Measurements from ENCODE around the gene TSPYL4. TPM values are rescaled to one million over a fixed set of nuclear protein-coding genes. Genes with fewer than 3 reads are reported as not detected.

Gene TSPYL4
- polyA plus RNA-seq, 5 donors, result 40.7 to 56.4 (median 47.4) TPM

Other genes with a start within 250 kb of the TSPYL4 start
- 1 to 10 TPM; 2.4 to 4.8 (median 4.4) TPM for gene FRK, start 193.2 kb downstream of the TSPYL4 start, polyA plus RNA-seq (ENCODE audit: insufficient read depth in 1 of 5, insufficient read length in 5 of 5, low replicate concordance in 1 of 5)
- 10 to 100 TPM; 34.9 to 60.1 (median 53.5) TPM for gene NT5DC1, start 153.2 kb downstream of the TSPYL4 start, polyA plus RNA-seq (ENCODE audit: insufficient read depth in 1 of 5, insufficient read length in 5 of 5, low replicate concordance in 1 of 5)
- under 1 TPM; 0.14 to 0.47 (median 0.24) TPM for gene COL10A1, start 127.9 kb downstream of the TSPYL4 start, polyA plus RNA-seq (ENCODE audit: insufficient read depth in 1 of 5, insufficient read length in 5 of 5, low replicate concordance in 1 of 5)
- gene TSPYL1, start 25.9 kb upstream of the TSPYL4 start, polyA plus RNA-seq (ENCODE audit: insufficient read depth in 1 of 5, insufficient read length in 5 of 5, low replicate concordance in 1 of 5), result 10 to 100 TPM; 68.1 to 89.2 (median 79.0) TPM
- 10 to 100 TPM; 34.1 to 54.9 (median 50.0) TPM for gene DSE, start 116.9 kb upstream of the TSPYL4 start, polyA plus RNA-seq (ENCODE audit: insufficient read depth in 1 of 5, insufficient read length in 5 of 5, low replicate concordance in 1 of 5)
- gene CALHM6, start 207.3 kb upstream of the TSPYL4 start, polyA plus RNA-seq (ENCODE audit: insufficient read depth in 1 of 5, insufficient read length in 5 of 5, low replicate concordance in 1 of 5), result 1 to 10 TPM; 3.1 to 8.0 (median 6.1) TPM

All from right lung (tissue), 5 donors.